Hepatocyte (in vitro differentiated cells): ENCODE results near the gene OR5AR1.

Source experiments
- CTCF ChIP-seq: fragments of 200-600 bp; sonication (generic); IDR thresholded peaks from 2 replicates; pipeline ENCODE4 v1.5.1; 2016; ENCODE audit warnings: antibody characterized with exemption, mild to moderate bottlenecking; ENCODE audit not compliant: poor library complexity
- EZH2 ChIP-seq: fragments of 200-600 bp; sonication (generic); IDR thresholded peaks from 2 replicates; pipeline ENCODE4 v1.6.1; 2016; ENCODE audit warnings: antibody characterized with exemption, mild to moderate bottlenecking, borderline replicate concordance
- EZH2phosphoT487 ChIP-seq: fragments of 200-600 bp; sonication (generic); IDR thresholded peaks from one replicate; pipeline ENCODE4 v1.6.1; 2018; ENCODE audit warnings: antibody characterized with exemption, mild to moderate bottlenecking, low read depth, moderate library complexity; ENCODE audit not compliant: unreplicated experiment, severe bottlenecking

DNA sequence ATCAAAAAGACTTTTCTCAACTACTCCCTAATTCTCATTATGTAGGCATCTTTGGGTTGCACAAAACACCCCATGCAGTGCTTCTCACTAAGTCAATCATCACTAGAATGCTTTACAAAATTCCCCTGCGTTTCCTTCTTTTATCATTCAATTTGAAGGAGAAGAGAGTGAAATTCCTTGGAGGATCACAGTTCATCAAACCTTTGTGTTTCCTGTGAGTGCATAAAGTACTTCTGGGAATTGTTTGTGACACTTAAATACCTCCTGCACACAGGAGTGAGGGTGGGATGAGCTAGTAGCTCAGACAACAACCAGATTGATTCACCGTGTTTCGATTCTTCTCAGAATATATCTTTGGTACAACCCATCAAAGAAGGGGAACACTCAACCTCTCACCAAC lies 3.7 kb upstream of the OR5AR1 start:
- TF ChIP-seq CTCF = no peak
- TF ChIP-seq EZH2phosphoT487 = no peak
- TF ChIP-seq EZH2 = no peak
